Stimulated activated CD8-positive, alpha-beta memory T cell treated with anti-CD3 and anti-CD28 coated beads, Interleukin-12 subunit alpha, Interleukin-12 subunit beta, amount 100 ng/mL, for 24 hours (primary cell): ENCODE measurements around the gene HADHA.
"Not testable (repeated sequence)": the region's sequence is repeated elsewhere in the genome, so short reads cannot be mapped to it uniquely, and the experiment has no call there.

Experiments used
- DNase-seq: peaks from one replicate; pipeline ENCODE4 v3.0.0-alpha.2; 2020; ENCODE audit errors: extremely low read depth

HADHA gene

GRCh38 chr2:26244309-26245230 is at the start of gene HADHA, which contains the start of gene HADHB:
TSS of gene HADHA (minus strand) at chr2:26244632. CDS start at chr2:26244596, 36 bp downstream.
TSS of gene HADHB (plus strand) at chr2:26244939. CDS start at chr2:26254255, 9,316 bp downstream.
- peak; percentile 55 for DNase-seq

GRCh38 chr2:26292646-26293045 is 48.2 kb upstream of the HADHA start:
- no peak for DNase-seq

- DNase-seq: no peak
Observed at GRCh38 chr2:26290001-26290400, 45.6 kb upstream of the HADHA start.

- no peak for DNase-seq
Observed at GRCh38 chr2:26285931-26286330, 41.5 kb upstream of the HADHA start.

- no peak for DNase-seq
Observed at GRCh38 chr2:26284132-26284531, 39.7 kb upstream of the HADHA start.

- no peak for DNase-seq
Observed at GRCh38 chr2:26283606-26284005, 39.2 kb upstream of the HADHA start.

GRCh38 chr2:26281226-26281625 is 36.8 kb upstream of the HADHA start:
- no peak for DNase-seq

GRCh38 chr2:26279886-26280285 is 35.5 kb upstream of the HADHA start:
- no peak for DNase-seq

GRCh38 chr2:26276484-26277227 is 32.2 kb upstream of the HADHA start:
- no peak for DNase-seq

- no peak for DNase-seq
Observed at GRCh38 chr2:26274058-26274613, 29.7 kb upstream of the HADHA start.

GRCh38 chr2:26273501-26273900 is 29.1 kb upstream of the HADHA start:
- DNase-seq: no peak

GRCh38 chr2:26270373-26270772 is 25.9 kb upstream of the HADHA start:
- no peak for DNase-seq

GRCh38 chr2:26269571-26270158 is 25.2 kb upstream of the HADHA start:
- no peak for DNase-seq

GRCh38 chr2:26268670-26269385 is 24.4 kb upstream of the HADHA start:
- DNase-seq: not testable (repeated sequence)

GRCh38 chr2:26268213-26268612 is 23.8 kb upstream of the HADHA start:
- no peak for DNase-seq

- DNase-seq: not testable (repeated sequence)
Observed at GRCh38 chr2:26258836-26259235, 14.4 kb upstream of the HADHA start.

- DNase-seq: no peak
Observed at GRCh38 chr2:26255759-26256384, 11.4 kb upstream of the HADHA start.

GRCh38 chr2:26251893-26252292 is 7.5 kb upstream of the HADHA start:
- no peak for DNase-seq

GRCh38 chr2:26249625-26250024 is 5.2 kb upstream of the HADHA start:
- DNase-seq: no peak

- no peak for DNase-seq
Observed at GRCh38 chr2:26246818-26247217, 2.4 kb upstream of the HADHA start.

GRCh38 chr2:26245810-26246209 is 1.4 kb upstream of the HADHA start:
- no peak for DNase-seq
